SK-N-SH treated with all-trans-retinoic acid at 6 μM for 48 hours (cell line): Measurements from ENCODE around the gene LINGO1.

Experiments used
- ATAC-seq: fragments of 200-7000 bp; cut with Tn5 transposase; 3 replicates; pipeline ENCODE4 v1.9.1; 2020; ENCODE audit warnings: mild to moderate bottlenecking, moderate library complexity
- ARNTL ChIP-seq: fragments of 450-650 bp; formaldehyde crosslinking; IDR thresholded peaks from 2 replicates; pipeline ENCODE4 v1.5.0; 2020; ENCODE audit warnings: low read depth, mild to moderate bottlenecking, moderate library complexity, borderline replicate concordance
- BACH2 ChIP-seq: fragments of 250-450 bp; sonication (Bioruptor Pico); IDR thresholded peaks from 2 replicates; pipeline ENCODE4 v1.9.0; 2021; ENCODE audit warnings: mild to moderate bottlenecking, borderline replicate concordance
- CSDC2 ChIP-seq: fragments of 250-450 bp; sonication (Bioruptor Pico); IDR thresholded peaks from 2 replicates; pipeline ENCODE4 v1.5.0; 2020; ENCODE audit warnings: mild to moderate bottlenecking, moderate library complexity
- GLIS3 ChIP-seq: fragments of 250-450 bp; sonication (Bioruptor Pico); IDR thresholded peaks from 2 replicates; pipeline ENCODE4 v1.5.0; 2020; ENCODE audit warnings: mild to moderate bottlenecking, moderate library complexity
- OSR1 ChIP-seq: fragments of 250-450 bp; sonication (Bioruptor Pico); IDR thresholded peaks from 2 replicates; pipeline ENCODE4 v1.8.0; 2022; ENCODE audit warnings: moderate library complexity, mild to moderate bottlenecking, inconsistent platforms
- PPARA ChIP-seq: fragments of 250-450 bp; sonication (Bioruptor Pico); IDR thresholded peaks from 2 replicates; pipeline ENCODE4 v1.5.0; 2020; ENCODE audit warnings: mild to moderate bottlenecking, borderline replicate concordance
- RARB ChIP-seq: fragments of 250-450 bp; sonication (Bioruptor Pico); IDR thresholded peaks from 2 replicates; pipeline ENCODE4 v1.8.0; 2021; ENCODE audit warnings: mild to moderate bottlenecking, moderate library complexity
- SNAI2 ChIP-seq: fragments of 250-450 bp; sonication (Bioruptor Pico); IDR thresholded peaks from 2 replicates; pipeline ENCODE4 v1.5.0; 2020; ENCODE audit warnings: mild to moderate bottlenecking, moderate library complexity
- TCF4 ChIP-seq: fragments of 250-450 bp; sonication (Bioruptor Pico); IDR thresholded peaks from 2 replicates; pipeline ENCODE4 v1.8.0; 2021; ENCODE audit warnings: mild to moderate bottlenecking, moderate library complexity, borderline replicate concordance
- TOX ChIP-seq: fragments of 250-450 bp; sonication (Bioruptor Pico); IDR thresholded peaks from 2 replicates; pipeline ENCODE4 v1.8.0; 2021; ENCODE audit warnings: mild to moderate bottlenecking, moderate library complexity, borderline replicate concordance
- ZC3H10 ChIP-seq: fragments of 250-450 bp; sonication (Bioruptor Pico); IDR thresholded peaks from 2 replicates; pipeline ENCODE4 v1.5.1; 2021; ENCODE audit warnings: mild to moderate bottlenecking, moderate library complexity
- ZFP3 ChIP-seq: fragments of 250-450 bp; sonication (Bioruptor Pico); IDR thresholded peaks from 2 replicates; pipeline ENCODE4 v1.5.0; 2020; ENCODE audit warnings: mild to moderate bottlenecking, moderate library complexity
- ZNF70 ChIP-seq: fragments of 450-650 bp; formaldehyde crosslinking; IDR thresholded peaks from 2 replicates; pipeline ENCODE4 v1.5.0; 2020; ENCODE audit warnings: mild to moderate bottlenecking, moderate library complexity
- ZNF8 ChIP-seq: fragments of 450-650 bp; formaldehyde crosslinking; IDR thresholded peaks from 2 replicates; pipeline ENCODE4 v1.5.0; 2020; ENCODE audit warnings: mild to moderate bottlenecking, moderate library complexity
- TF ChIP-seq, protein P1 (sequence below): fragments of 250-450 bp; sonication (Bioruptor Pico); IDR thresholded peaks from 2 replicates; pipeline ENCODE4 v1.5.1; 2020; ENCODE audit warnings: low read depth, mild to moderate bottlenecking, moderate library complexity
- TF ChIP-seq, protein P2 (sequence below): fragments of 250-450 bp; sonication (Bioruptor Pico); IDR thresholded peaks from 2 replicates; pipeline ENCODE4 v1.8.0; 2020; ENCODE audit warnings: mild to moderate bottlenecking, moderate library complexity, borderline replicate concordance
- TF ChIP-seq, protein P3 (sequence below): fragments of 250-450 bp; sonication (Bioruptor Pico); IDR thresholded peaks from 2 replicates; pipeline ENCODE4 v1.8.0; 2021; ENCODE audit warnings: low read depth, mild to moderate bottlenecking, moderate library complexity, borderline replicate concordance
- TF ChIP-seq, protein P4 (sequence below): fragments of 250-450 bp; sonication (Bioruptor Pico); IDR thresholded peaks from 2 replicates; pipeline ENCODE4 v1.5.1; 2021; ENCODE audit warnings: mild to moderate bottlenecking, moderate library complexity

The LINGO1 gene

DNA sequence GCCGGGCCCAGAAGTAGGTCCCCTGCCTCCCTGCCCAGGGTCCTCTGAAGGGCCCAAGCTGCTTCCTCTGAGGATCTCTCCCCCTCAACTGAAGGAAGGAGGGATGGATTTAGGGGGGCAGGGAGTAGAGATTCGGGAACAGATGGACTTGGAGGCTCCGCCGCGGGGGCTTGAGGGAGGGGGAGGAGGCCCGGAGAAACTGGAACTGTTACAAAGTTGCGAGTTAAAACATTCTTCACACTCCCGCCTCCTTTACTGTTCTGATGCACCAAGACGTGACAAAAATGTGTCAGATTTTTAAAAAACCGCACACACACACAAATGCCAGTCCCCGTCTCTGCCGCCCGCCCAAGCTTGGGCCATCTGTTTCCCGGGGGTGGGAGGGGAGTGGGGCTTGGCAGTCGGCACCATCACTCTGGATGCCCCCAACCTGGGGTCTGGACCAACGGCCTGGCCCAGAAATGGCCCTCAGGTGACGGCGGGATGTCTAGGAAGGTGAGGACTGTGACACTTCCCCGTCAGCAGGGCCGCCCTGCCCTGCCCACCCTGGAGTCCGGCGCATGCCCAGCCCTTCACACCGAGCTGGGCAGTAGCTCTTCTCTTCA lies 25.0 kb upstream of the LINGO1 start:
- no peak for ATAC-seq
- TF ChIP-seq BACH2 (CRISPR knock-in tag) = no peak
- TF ChIP-seq, protein P1, sequence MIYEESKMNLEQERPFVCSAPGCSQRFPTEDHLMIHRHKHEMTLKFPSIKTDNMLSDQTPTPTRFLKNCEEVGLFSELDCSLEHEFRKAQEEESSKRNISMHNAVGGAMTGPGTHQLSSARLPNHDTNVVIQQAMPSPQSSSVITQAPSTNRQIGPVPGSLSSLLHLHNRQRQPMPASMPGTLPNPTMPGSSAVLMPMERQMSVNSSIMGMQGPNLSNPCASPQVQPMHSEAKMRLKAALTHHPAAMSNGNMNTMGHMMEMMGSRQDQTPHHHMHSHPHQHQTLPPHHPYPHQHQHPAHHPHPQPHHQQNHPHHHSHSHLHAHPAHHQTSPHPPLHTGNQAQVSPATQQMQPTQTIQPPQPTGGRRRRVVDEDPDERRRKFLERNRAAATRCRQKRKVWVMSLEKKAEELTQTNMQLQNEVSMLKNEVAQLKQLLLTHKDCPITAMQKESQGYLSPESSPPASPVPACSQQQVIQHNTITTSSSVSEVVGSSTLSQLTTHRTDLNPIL (CRISPR knock-in tag) = no peak
- TF ChIP-seq SNAI2 (CRISPR knock-in tag) = no peak
- no peak for TF ChIP-seq GLIS3 (CRISPR knock-in tag)
- no peak for TF ChIP-seq ZNF8 (CRISPR knock-in tag)

DNA sequence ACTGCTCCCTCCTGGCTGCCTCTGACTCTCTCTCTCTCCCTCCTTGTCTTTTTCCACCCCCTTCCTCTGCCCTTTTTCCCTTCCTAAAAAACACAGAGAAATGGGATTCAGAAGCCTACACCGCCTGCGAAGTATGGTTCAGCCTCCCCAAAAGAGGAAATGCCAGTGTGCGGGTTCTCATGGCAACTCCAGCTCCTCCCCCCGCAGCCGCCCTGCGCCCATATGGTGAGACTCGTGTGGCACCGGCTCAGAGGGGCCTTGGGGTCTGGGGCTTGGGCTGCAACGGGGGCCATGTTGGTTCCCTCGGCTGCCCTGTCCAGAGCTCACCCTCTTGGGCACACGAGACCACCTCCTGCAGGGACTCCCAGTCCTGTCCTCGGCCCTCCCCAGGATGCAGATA lies 23.6 kb upstream of the LINGO1 start:
- ATAC-seq = no peak
- TF ChIP-seq TOX (no peak), PPARA (CRISPR knock-in tag) (no peak), ARNTL (no peak), GLIS3 (CRISPR knock-in tag) (no peak), OSR1 (CRISPR knock-in tag) (no peak), SNAI2 (CRISPR knock-in tag) (no peak), CSDC2 (no peak), ZNF70 (CRISPR knock-in tag) (no peak), BACH2 (CRISPR knock-in tag) (no peak), TCF4 (CRISPR knock-in tag) (no peak), RARB (CRISPR knock-in tag) (no peak)
- TF ChIP-seq, protein P2, sequence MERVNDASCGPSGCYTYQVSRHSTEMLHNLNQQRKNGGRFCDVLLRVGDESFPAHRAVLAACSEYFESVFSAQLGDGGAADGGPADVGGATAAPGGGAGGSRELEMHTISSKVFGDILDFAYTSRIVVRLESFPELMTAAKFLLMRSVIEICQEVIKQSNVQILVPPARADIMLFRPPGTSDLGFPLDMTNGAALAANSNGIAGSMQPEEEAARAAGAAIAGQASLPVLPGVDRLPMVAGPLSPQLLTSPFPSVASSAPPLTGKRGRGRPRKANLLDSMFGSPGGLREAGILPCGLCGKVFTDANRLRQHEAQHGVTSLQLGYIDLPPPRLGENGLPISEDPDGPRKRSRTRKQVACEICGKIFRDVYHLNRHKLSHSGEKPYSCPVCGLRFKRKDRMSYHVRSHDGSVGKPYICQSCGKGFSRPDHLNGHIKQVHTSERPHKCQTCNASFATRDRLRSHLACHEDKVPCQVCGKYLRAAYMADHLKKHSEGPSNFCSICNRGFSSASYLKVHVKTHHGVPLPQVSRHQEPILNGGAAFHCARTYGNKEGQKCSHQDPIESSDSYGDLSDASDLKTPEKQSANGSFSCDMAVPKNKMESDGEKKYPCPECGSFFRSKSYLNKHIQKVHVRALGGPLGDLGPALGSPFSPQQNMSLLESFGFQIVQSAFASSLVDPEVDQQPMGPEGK = no peak
- TF ChIP-seq, all 23 proteins: peak for 0

DNA sequence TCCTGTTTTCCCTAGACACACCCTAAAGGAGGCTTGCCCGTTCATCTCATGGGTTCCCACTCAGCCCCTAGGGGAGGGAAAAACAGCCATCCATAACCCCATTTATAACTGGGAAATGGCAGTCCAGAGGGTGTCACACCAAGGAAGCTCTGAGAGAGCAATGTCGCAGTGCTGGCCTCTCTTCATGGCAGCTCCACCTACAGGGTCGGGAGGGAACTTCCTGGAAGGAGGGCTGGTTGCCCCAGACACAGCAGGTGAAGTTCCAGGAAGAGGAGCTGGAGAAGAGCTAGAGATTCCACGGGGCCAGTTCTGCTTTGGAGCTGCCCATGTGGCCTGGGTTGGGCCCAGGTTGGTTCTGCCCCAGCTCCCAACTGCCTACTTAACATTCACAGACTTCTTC lies 22.3 kb upstream of the LINGO1 start:
- TF ChIP-seq SNAI2 (CRISPR knock-in tag) (no peak), ZNF70 (CRISPR knock-in tag) (no peak), TCF4 (CRISPR knock-in tag) (no peak), BACH2 (CRISPR knock-in tag) (no peak), PPARA (CRISPR knock-in tag) (no peak), OSR1 (CRISPR knock-in tag) (no peak), ZC3H10 (no peak)
- TF ChIP-seq, protein P3, sequence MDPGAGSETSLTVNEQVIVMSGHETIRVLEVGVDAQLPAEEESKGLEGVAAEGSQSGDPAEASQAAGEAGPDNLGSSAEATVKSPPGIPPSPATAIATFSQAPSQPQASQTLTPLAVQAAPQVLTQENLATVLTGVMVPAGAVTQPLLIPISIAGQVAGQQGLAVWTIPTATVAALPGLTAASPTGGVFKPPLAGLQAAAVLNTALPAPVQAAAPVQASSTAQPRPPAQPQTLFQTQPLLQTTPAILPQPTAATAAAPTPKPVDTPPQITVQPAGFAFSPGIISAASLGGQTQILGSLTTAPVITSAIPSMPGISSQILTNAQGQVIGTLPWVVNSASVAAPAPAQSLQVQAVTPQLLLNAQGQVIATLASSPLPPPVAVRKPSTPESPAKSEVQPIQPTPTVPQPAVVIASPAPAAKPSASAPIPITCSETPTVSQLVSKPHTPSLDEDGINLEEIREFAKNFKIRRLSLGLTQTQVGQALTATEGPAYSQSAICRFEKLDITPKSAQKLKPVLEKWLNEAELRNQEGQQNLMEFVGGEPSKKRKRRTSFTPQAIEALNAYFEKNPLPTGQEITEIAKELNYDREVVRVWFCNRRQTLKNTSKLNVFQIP = no peak
- TF ChIP-seq, protein P2 = no peak
- TF ChIP-seq, protein P4, sequence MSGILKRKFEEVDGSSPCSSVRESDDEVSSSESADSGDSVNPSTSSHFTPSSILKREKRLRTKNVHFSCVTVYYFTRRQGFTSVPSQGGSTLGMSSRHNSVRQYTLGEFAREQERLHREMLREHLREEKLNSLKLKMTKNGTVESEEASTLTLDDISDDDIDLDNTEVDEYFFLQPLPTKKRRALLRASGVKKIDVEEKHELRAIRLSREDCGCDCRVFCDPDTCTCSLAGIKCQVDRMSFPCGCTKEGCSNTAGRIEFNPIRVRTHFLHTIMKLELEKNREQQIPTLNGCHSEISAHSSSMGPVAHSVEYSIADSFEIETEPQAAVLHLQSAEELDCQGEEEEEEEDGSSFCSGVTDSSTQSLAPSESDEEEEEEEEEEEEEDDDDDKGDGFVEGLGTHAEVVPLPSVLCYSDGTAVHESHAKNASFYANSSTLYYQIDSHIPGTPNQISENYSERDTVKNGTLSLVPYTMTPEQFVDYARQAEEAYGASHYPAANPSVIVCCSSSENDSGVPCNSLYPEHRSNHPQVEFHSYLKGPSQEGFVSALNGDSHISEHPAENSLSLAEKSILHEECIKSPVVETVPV (CRISPR knock-in tag) = no peak
- peak; percentile 55; the same call in 2 of the 3 replicates for ATAC-seq

DNA sequence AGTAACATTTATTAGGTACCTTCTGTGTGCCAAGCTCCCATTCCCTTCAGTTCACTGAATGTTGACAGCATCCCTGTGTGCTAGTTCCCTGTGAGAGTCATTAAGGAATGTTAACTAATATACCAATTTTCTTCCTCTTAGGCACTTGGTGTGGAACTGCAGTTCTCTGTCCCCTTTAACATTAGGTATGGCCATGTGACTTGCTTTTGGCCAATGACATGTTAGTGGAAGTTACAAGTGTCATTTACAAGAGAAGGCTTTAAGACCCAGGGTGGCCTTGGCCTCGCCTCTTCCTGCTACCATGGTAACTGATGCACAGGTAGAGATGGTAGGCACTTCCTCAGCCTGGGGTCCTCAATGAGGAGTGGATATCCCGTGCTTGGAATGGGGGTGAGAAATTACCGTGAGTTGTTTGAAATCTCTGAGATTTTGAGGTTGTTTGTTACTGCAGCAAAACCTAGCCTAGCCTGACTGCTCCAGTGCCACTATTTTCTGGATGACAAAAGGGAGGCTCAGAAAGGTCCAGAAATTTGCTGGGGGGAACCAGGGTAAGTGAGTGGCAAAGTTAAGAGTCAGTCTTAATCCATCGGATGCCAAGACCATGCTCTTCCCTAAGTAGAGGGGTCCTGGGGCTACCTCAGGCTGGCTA lies 21.2 kb upstream of the LINGO1 start:
- ATAC-seq = no peak
- no peak for TF ChIP-seq ZC3H10
- TF ChIP-seq SNAI2 (CRISPR knock-in tag) = no peak
- no peak for TF ChIP-seq BACH2 (CRISPR knock-in tag)
- no peak for TF ChIP-seq PPARA (CRISPR knock-in tag)
- no peak for TF ChIP-seq TCF4 (CRISPR knock-in tag)
- TF ChIP-seq, protein P4 (CRISPR knock-in tag) = no peak
- TF ChIP-seq ZFP3 (CRISPR knock-in tag) = no peak
- TF ChIP-seq ZNF70 (CRISPR knock-in tag) = no peak
- no peak for TF ChIP-seq RARB (CRISPR knock-in tag)
